Adrenal gland (tissue), 5 donors: ENCODE measurements around the gene CAVIN1.
"Not testable (repeated sequence)": the region's sequence is repeated elsewhere in the genome, so short reads cannot be mapped to it uniquely, and the experiment has no call there.

ENCODE experiments used
- POLR2A ChIP-seq, 2 donors: fragments of 450-650 bp; IDR thresholded peaks; one replicate each; pipeline ENCODE4 v1.6.1; 2017; ENCODE audit warnings: antibody characterized with exemption in 2 of 2, mild to moderate bottlenecking in 2 of 2, moderate library complexity in 1 of 2
- TF ChIP-seq, protein P1 (sequence below), 6 experiments: fragments of 450-650 bp in 4 of 6; fragments of 200-600 bp in 2 of 6; sonication (generic) in 1 of 6; IDR thresholded peaks; 1 replicate in 5 of 6; 2 replicates in 1 of 6; pipeline versions ENCODE4 v1.5.1 to v1.8.0; 2016 to 2021; ENCODE audit warnings: antibody characterized with exemption in 6 of 6, mild to moderate bottlenecking in 2 of 6, moderate library complexity in 1 of 6
- donor health status: DM: no; HTN: no; CAD: no.

- TF ChIP-seq, protein P1, sequence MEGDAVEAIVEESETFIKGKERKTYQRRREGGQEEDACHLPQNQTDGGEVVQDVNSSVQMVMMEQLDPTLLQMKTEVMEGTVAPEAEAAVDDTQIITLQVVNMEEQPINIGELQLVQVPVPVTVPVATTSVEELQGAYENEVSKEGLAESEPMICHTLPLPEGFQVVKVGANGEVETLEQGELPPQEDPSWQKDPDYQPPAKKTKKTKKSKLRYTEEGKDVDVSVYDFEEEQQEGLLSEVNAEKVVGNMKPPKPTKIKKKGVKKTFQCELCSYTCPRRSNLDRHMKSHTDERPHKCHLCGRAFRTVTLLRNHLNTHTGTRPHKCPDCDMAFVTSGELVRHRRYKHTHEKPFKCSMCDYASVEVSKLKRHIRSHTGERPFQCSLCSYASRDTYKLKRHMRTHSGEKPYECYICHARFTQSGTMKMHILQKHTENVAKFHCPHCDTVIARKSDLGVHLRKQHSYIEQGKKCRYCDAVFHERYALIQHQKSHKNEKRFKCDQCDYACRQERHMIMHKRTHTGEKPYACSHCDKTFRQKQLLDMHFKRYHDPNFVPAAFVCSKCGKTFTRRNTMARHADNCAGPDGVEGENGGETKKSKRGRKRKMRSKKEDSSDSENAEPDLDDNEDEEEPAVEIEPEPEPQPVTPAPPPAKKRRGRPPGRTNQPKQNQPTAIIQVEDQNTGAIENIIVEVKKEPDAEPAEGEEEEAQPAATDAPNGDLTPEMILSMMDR (IDR thresholded peaks at IDR 0.05), result not testable (repeated sequence)
- not testable (repeated sequence) for TF ChIP-seq POLR2A (IDR thresholded peaks at IDR 0.05)
Measured at GRCh38 chr17:42454987-42455386, 31.9 kb upstream of the CAVIN1 start.
